ENCODE data around the gene ARMC9.

ARMC9 gene

GRCh38 chr2:231359948-231360347, 161.5 kb downstream of the ARMC9 start:
- DNase-seq (ENCODE audit: extremely low spot score), result no peak
- TF ChIP-seq CTCF (IDR thresholded peaks at IDR 0.05; ENCODE audit: control extremely low read depth, extremely low read depth, low read depth, missing control alignments), result no peak
- ChIA-PET CTCF (interaction anchor here (1.3 to 1.6 kb wide), 3 partner anchors 13 to 303 kb away, joined by 3 read pairs; partner anchors contain the start of gene PSMD1), POLR2A (no interaction called here)

GRCh38 chr2:231360401-231360800, 162.0 kb downstream of the ARMC9 start:
- CTCF ChIA-PET, result interaction anchor here (1.4 to 2.0 kb wide), 3 partner anchors 14 to 54 kb away, joined by 3 to 7 read pairs (median 3); no protein-coding TSS in a partner anchor
- DNase-seq (ENCODE audit: extremely low spot score), result no peak
- TF ChIP-seq CTCF (IDR thresholded peaks at IDR 0.05; ENCODE audit: control extremely low read depth, extremely low read depth, low read depth, missing control alignments), result no peak
- POLR2A ChIA-PET, result no interaction called here

GRCh38 chr2:231360881-231361371, 162.5 kb downstream of the ARMC9 start:
- ChIA-PET POLR2A (no interaction called here), CTCF (interaction anchor here (1.4 to 2.2 kb wide), 7 partner anchors 10 to 122 kb away, joined by 3 to 9 read pairs (median 4); partner anchors contain the start of gene B3GNT7)
- TF ChIP-seq CTCF (IDR thresholded peaks at IDR 0.05; ENCODE audit: control extremely low read depth, extremely low read depth, low read depth, missing control alignments), result no peak
- DNase-seq (ENCODE audit: extremely low spot score), result no peak

GRCh38 chr2:231361701-231362554, 163.5 kb downstream of the ARMC9 start:
- TF ChIP-seq CTCF (IDR thresholded peaks at IDR 0.05; ENCODE audit: control extremely low read depth, extremely low read depth, low read depth, missing control alignments), result no peak
- CTCF ChIA-PET, result interaction anchor here (1.0 to 2.2 kb wide), 10 partner anchors 9 to 121 kb away, joined by 3 to 9 read pairs (median 5); partner anchors contain the start of gene B3GNT7
- peak; percentile 89 for DNase-seq (ENCODE audit: extremely low spot score)
- POLR2A ChIA-PET, result no interaction called here

GRCh38 chr2:231362555-231363184, 164.2 kb downstream of the ARMC9 start:
- DNase-seq (ENCODE audit: extremely low spot score), result no peak
- CTCF ChIA-PET, result interaction anchor here (1.0 to 2.2 kb wide), 11 partner anchors 8 to 120 kb away, joined by 3 to 9 read pairs (median 4); partner anchors contain the start of gene B3GNT7
- no peak for TF ChIP-seq CTCF (IDR thresholded peaks at IDR 0.05; ENCODE audit: control extremely low read depth, extremely low read depth, low read depth, missing control alignments)
- POLR2A ChIA-PET, result no interaction called here

GRCh38 chr2:231364061-231364460, 165.6 kb downstream of the ARMC9 start:
- POLR2A ChIA-PET, result interaction anchor here (0.7 kb wide), 1 partner anchor 187 kb away, joined by 6 read pairs; no protein-coding TSS in a partner anchor
- CTCF ChIA-PET, result interaction anchor here (0.9 to 1.5 kb wide), 6 partner anchors 8 to 67 kb away, joined by 3 to 5 read pairs (median 3); no protein-coding TSS in a partner anchor
- no peak for DNase-seq (ENCODE audit: extremely low spot score)
- TF ChIP-seq CTCF (IDR thresholded peaks at IDR 0.05; ENCODE audit: control extremely low read depth, extremely low read depth, low read depth, missing control alignments), result no peak

All from GM10248 (cell line).